GM21576 (cell line): Measurements from ENCODE around the gene SNAPIN.
A peak's percentile ranks its signal among the peaks of the same experiment; 100 is the strongest.
"Not testable (repeated sequence)": the region's sequence is repeated elsewhere in the genome, so short reads cannot be mapped to it uniquely, and the experiment has no call there.

Experiments used
- ATAC-seq: cut with Tn5 transposase; IDR thresholded peaks from one replicate; pipeline ENCODE4 v1.9.1; 2021; ENCODE audit warnings: mild to moderate bottlenecking, moderate library complexity; ENCODE audit not compliant: unreplicated experiment

SNAPIN gene

DNA sequence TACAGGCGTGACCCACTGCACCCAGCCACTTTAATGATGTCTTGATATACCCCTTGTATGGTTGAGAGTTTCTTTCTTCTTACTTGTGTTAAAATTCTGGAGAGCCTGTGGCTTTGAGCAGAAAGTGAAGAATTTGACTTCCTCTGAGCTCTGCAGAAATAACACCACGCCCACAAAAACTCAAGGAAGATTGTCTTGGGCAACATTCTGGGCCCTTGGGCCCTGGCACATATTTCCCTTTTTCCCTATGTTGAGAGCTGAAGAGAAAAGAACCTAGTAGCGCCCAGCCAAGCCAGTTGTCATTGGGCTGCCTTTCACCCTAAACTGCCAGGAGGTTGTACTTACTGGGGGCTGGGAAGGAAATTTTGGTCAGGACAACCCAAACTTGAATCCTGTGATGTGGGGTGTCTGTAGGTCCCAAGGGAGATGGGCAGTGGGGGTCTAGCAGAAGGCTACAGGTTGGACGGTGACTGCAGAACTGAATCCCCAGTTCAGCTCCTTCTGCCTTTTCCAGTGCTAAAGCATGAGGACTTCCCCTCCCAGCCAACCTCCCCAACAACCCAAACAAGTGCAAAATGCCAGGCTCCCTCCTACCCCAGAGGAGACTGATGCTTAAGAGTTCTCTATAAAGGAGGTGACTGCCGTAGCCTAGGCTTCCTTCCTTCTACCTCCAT, 11.7 kb upstream of the SNAPIN start:
- ATAC-seq, result no peak

DNA sequence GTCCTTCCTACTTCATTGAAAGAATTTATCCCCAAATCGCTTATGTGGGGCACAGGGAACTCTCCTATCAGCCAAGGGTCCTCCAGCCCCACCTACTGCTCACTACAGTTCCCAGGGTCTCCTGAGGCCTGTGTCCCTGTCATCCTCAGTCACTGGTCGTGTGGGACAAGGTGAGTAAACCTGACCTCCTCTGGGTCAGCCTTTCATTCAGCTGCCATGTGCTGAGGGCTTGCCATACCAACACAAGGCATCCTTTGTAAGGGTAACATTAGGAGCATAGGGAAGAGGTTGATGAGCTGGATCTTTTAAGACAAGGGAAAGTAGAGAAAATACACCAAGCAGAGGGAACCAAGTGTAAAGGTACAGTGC, 11.2 kb upstream of the SNAPIN start:
- ATAC-seq, result no peak

DNA sequence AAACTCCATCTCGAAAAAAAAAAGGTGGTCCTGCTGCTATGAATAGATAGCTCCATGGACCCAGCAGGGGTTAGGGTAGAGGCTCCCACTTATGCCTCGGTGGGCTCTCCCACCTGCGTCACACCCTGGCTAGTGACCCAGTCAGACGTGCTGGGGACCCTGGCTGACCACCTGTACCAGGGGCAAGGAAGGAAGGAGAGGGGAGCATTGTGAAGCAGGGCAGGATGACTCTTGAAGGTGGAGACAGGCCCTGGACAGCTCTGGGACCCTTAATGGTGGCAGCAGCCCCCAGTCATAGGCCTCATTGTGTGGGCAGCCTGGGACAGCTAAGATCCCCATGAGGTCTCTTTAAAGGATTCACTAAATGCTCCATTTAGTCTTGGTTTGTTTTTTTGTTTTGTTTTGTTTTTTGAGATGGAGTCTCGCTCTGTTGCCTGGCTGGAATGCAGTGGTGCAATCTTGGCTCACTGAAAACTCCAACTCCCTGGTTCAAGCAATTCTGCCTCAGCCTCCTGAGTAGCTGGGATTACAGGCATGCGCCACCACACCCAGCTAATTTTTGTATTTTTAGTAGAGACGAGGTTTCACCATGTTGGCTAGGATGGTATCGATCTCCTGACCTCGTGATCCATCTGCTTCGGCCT, 10.4 kb upstream of the SNAPIN start:
- ATAC-seq, result no peak

DNA sequence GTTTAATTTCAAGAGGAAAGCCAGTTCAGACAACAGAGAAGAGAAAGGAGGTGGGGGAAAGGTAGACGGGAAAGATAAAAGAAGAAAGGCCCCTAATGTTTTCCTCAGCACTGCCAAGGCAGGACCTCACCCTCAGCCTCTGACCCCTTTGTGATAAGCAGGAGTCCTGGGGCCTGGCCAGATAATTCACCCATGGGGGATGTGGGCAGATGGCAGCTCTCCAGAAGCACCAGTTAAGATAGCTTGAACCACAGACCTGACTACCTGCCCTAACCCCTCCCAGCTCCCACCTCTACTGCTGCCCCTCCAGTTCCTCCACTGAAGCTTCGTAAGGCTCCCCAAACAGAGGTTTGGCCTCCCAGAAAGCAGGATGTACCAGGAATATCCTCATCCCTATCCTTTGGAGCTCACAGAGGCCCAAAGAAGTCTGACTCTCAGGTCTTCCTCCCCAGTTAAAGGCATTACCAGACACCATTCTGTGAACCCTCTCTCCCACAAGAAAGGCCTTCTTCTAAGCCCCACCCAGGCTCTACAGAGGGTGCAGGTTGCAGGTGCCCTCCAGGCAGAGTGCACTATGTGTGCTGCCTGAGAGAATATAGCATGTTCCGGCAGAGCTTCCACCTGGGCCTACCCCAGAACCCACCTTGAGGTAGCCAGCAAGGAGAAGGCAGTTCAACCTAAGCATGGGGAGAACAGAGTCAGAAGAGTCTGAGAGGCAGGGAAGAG, 9.2 kb upstream of the SNAPIN start:
- no peak for ATAC-seq

DNA sequence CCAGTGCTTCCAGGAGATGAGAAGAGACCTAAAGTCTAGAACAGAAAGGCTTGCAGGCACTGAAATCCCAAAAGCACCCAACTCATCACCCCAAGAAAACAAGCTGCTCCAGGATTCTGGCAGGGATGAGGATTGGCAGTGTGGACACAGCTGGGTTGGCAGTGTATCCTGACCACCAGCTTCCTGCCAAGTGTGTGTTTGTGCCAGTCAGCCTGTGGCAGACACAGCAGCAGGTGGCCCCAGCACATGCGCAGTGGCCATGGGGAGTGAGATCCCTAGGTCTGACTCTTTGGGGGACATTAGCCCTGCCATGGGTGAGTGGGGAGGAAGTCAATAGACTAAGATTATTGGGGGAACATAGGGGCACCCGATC, 8.7 kb upstream of the SNAPIN start:
- no peak for ATAC-seq

DNA sequence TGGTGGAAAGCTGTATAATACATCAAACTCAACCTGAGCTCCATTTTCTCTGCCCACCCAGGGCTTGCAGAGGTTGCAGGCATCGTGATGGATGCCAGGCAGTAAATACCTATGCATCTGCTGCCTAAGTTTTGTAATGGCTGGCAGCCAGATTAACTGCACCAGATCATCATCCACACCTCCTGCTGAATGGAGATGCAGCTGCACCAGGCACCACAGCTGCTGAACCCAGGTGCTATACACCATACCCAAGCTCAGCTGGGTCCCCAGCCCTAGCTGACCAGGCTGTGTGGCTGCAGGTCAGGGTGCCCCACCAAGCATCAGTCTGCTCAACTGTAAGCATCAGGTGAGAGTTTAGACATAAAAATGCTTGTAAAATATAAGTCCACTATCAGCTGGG, 6.7 kb upstream of the SNAPIN start:
- ATAC-seq, result no peak

DNA sequence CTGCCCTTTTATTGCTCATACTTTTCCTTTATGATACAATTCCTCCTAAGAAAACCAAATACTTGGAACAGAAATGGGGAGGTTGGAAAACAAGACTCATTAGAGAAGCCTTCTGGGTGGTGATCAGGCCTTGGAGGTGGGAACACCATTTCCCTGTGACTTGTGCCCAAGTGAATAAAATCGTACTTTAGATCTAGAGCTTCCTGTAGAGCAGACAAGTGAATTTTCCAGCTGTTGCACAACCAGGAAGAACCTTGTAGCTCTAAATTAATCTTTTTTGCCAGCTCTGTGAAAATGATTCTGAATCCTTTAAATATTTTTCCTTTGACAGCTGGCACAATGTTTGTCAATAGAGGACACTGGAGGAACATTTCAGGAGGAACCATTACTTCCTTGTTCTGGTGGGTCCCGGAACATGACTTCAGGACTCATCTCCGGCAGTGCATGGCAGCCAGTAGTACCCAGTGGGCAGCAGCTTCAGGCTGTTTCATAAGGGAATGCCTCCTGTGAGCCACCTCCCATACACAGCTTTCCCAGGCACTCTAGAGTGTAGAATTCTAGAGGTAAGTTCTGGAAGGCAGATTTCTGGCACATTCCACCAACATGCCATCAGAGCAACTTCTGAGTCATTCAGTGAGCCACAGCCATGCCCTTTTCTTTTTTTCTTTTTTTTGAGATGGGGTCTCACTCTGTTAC, 5.5 kb upstream of the SNAPIN start:
- ATAC-seq, result no peak

DNA sequence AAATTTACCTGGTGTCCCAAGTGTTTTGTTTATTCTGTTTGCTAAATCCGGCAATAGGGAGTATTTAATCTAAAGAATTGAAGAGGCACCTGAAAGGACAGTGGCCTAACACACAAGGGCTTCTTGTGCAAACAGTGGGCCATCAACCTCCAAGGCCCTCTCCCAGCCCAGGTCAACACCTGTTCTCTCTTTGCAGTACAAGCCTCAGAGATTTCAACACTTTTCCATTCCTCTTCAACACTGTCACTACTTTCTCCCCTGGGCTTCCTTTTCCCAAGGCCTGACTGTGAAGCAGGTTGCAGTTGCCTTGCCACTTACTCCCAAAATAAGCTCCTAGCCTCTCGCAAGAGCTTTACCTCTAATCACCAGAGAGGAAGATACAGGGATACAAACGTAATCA, 3.2 kb upstream of the SNAPIN start:
- ATAC-seq, result no peak

DNA sequence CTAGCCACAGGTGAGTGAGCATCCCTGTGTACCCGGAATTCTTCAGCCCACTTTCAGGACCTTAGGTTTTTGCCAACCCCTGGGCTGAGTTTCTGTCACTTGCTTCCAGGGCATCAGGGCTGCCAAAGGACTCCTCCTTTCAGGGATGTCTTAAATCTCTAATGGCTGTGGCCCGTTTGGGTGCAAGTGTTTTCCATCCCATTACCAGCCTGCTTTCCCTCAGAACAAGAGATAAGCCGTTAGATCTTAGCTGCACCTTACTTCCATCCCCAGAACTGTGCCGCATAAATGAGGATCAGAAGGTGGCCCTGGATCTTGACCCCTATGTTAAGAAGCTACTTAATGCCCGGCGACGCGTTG, 652 bp downstream of the SNAPIN start:
- no peak for ATAC-seq

DNA sequence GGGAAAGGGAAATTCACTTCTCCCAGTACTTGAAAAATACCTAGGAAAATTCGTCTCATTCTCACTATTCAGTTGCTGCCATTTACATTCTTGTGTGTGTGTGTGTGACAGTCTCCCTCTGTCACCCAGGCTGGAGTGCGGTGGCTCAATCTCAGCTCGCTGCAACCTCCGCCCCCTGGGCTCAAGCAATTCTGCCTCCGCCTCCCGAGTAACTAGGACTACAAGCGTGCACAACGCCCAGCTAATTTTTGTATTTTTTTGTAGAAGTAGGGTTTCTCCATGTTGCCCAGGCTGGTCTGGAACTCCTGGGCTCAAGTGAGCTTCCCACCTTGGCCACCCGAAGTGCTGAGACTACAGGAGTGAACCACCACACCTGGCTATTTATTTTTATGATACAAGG, 1.2 kb downstream of the SNAPIN start:
- ATAC-seq, result no peak

DNA sequence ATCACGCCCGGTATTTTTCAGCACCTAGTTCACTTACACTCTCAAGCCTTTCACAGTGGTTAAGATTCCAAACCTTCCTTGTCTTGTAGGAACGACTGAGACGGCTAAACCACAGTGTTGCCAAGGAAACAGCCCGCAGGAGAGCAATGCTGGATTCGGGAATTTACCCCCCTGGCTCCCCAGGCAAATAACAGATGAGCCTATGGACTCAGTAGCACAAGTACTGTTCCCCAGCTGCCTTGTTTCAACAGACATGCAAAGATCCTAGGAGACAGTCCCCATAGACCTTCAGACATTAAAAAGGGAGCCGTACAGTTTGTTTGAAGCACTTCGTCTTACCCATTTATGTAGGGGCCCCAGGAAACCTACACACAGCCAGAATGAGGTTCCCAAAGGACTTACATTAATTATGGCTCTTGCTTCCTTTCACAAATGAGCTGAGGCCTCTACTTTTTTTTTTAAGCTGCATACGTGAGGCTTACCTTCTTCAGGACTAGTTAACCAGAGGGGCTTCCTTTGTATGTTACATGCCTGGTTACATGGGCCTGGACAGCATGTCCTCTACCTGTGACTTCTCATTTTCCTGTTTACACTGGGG, 2.7 kb downstream of the SNAPIN start:
- no peak for ATAC-seq

DNA sequence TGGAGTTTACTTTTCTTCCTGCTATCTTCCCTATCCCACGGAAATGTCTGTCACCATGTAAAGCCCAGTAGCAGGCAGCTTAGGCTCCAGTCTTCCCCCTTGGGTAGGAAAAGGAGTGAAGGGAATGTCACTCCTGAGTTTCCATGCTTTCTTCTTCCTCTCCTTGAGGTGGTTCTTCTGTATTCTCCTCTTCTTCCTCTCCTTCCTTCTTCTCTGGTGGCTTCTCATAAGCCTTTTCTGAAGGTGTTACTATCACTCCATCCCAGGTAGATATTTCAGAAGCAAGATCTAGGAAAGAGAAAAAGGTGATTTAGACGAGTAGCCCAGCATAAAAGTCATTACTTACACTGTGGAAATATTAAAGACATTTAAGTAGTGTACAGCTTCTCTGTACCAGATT, 3.8 kb downstream of the SNAPIN start:
- no peak for ATAC-seq

DNA sequence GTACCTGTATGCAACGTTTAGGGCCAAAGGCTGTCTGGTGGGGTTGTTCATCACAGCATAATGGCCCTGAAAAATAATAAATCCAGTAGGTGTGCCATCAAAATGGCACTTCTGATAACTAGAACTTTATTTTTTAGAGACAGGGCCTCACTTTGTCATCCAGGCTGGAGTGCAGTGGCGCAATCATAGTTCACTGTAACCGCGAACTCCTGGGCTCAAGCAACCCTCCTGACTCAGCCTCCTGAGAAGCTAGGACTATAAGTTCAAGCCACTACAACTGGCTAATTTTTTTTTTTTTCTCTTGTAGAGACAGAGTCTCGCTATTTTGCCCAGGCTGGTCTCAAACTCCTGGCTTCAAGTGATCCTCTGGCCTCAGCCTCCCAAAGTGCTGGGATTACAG, 4.7 kb downstream of the SNAPIN start:
- ATAC-seq, result no peak

DNA sequence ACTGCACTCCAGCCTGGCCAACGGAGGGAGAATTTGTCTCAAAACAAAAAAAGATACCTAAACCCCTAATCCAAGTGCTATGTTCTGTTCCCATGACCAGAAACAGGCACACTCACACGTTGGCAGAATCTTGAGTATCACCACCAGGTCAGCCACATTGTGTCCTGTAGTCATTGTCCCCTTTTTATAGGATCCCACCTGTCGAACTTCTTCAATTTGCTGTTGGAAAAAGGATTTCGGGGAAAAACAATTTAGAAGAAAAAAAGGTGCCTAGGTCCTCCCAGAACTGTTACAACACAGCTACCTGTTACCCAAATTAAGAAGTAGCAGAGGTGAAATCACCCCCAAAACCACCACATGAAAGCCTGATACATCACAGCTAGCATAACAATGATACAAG, 8.9 kb downstream of the SNAPIN start:
- ATAC-seq, result no peak

DNA sequence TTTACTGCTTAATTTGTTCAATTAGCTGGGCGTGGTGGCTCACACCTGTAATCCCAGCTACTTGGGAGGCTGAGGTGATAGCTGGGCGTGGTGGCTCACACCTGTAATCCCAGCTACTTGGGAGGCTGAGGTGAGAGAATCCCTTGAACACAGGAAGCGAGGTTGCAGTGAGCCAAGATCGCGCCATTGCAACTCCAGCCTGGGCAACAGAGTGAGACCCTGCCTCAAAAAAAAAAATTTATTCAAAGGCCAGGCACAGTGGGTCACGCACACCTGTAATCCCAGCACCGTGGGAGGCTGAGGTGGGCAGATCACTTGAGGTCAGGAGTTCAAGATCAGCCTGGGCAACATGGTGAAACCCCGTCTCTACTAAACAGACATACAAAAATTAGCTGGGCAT, 10.2 kb downstream of the SNAPIN start:
- ATAC-seq, result not testable (repeated sequence)

DNA sequence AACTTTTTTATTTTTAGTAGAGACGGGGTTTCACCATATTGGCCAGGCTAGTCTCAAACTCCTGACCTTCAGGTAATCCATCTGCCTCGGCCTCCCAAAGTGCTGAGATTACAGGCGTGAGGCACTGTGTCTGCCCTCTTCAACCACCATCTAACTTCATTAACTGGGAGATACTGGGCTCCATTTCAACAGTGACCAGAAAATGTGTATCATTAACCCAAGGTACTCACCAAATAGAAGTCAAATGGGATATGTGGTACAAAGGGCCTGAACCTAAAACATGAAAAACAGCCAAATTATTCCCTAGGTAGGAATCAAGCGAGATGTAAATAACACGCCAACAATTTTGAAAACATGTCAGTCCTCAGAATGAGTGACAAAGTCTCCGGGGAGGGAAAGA, 11.1 kb downstream of the SNAPIN start:
- no peak for ATAC-seq

DNA sequence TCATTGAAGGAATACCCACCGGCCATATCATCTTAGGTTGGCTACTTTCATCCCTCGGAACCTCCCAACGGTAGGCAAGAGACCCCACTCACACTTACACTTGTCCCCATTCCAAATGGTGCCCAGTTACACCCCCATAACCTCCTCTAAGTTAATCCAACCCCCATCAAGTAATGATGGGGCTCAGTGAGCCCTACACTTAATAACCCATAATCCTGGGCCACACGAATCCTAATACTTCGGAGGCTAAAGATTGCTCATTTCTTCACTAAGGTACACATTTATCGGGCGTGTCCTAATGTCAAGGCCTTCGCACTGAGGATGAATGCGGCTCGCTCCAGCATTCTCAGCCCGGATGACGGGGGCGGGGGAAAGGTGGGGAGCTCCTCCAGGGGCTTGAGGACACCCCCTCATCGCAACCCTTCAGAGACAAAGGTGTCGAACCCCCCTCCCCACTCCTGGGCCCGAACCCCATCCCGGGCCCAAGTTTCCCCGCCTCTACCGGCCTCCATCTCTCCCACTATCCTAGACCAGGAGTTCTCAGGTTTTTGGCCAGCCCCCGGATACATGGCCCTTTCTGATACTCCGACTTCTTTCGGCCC, 11.9 kb downstream of the SNAPIN start:
- peak; percentile 6 for ATAC-seq

DNA sequence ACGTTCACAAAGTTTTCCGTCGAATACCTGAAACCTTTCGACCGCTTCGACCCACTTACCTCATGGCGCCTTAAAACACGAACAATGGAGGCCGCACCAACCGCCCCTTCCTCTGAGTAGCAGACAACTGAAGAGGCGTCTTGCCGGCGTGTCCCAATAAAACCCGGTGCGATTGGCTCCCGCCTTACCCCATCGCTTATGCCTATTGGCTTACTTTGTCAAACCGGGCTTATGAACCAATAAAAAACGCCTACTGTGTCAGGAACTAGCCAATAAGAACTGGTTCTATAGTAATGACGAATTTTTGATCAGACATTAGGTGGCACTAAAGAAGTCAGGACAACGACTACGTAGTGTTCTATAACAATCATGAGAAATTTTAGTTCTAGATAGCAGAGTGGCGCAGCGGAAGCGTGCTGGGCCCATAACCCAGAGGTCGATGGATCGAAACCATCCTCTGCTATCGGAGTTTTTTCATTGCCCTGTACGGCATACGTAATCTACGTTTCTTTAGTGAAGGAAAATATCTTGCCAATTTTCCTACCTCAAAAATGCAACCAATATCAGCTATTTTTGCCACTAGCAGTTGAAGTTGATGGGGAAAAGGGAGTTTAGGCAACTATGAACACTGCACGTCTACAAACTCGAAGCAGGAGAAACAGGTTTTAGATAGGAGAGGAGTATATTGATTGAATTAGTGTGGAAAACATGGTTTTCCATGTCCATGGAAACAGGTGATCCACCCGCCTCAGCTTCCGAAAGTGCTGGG, 12.5 kb downstream of the SNAPIN start, which contains the start of gene ILF2:
TSS of gene ILF2 (minus strand) at position 135 of the 769 bp plus-strand sequence. CDS start at position 64, 71 bp downstream.
- ATAC-seq, result peak; percentile 87

DNA sequence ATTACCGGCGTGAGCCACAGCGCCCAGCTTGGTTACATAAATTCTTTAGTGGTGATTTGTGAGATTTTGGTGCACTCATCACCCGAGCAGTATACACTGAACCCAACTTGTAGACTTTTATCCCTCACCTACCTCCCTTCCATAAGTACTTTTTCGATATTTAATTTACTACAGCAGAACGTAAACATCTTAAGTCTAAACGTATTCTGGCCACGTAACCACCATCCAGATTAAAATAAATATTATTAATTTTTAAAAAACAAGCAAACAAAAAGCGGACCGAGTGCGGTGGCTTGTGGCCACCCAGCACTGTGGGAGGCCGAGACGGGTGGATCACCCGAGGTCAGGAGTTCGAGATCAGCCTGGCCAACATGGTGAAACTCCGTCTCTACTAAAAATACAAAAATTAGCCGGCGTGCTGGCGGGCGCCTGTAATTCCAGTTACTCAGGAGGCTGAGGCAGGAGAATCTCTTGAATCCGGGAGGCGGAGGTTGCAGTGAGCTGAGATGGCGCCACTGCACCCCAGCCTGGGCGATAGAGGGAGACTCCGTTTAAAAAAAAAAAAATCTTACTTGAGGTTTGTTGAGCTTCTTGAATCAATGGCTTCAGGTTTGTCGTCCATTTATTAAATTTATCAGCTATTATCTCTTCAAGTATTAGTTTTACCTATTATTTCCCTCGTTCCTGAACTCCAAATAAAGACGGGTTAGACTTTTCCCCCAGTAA, 13.3 kb downstream of the SNAPIN start:
- ATAC-seq, result not testable (repeated sequence)

DNA sequence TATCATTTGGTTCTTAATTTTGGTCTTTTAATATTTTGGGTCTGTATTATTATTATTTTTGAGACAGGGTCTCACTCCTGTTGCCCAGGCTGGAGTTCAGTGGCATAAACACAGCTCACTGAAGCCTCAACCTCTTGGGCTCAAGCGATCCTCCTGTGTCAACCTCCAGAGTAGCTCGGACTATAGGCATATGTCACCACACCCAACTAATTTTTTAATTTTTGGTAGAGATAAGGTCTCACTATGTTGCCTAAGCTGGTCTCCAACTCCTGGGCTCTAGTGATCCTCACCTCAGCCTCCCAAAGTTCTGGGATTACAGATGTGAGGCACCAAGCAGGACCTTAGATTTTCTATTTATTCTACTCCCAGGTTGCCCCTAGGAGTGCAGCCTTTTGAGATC, 15.0 kb downstream of the SNAPIN start:
- ATAC-seq, result no peak
